Mucosa of stomach (tissue), 1 donor: ENCODE data around the gene POLR1A.

Experiments
- H3K27me3 ChIP-seq: one replicate; pipeline ENCODE4 v1.7.0; 2013; ENCODE audit warnings: mild to moderate bottlenecking, low read length; ENCODE audit not compliant: control insufficient read depth, insufficient read depth
- H3K36me3 ChIP-seq: one replicate; pipeline ENCODE4 v1.7.0; 2013; ENCODE audit warnings: low read length; ENCODE audit not compliant: control insufficient read depth, insufficient read depth
- H3K4me1 ChIP-seq: one replicate; pipeline ENCODE4 v1.7.0; 2013; ENCODE audit warnings: mild to moderate bottlenecking, low read length; ENCODE audit not compliant: control insufficient read depth, insufficient read depth
- H3K4me3 ChIP-seq: one replicate; pipeline ENCODE4 v1.7.0; 2013; ENCODE audit warnings: low read length
- H3K9ac ChIP-seq: one replicate; pipeline ENCODE4 v1.7.0; 2013; ENCODE audit warnings: mild to moderate bottlenecking, low read length, moderate library complexity
- H3K9me3 ChIP-seq: one replicate; pipeline ENCODE4 v1.7.0; 2013; ENCODE audit warnings: mild to moderate bottlenecking, low read length, moderate library complexity; ENCODE audit not compliant: control insufficient read depth
- donor health status: Pancreatic carcinoma.

POLR1A gene

GRCh38 chr2:86134709-86135108 is 29.0 kb upstream of the POLR1A start:
- Histone ChIP-seq H3K9me3 (no peaks in the 10 kb centered on the region), H3K27me3 (no peaks in the 10 kb centered on the region), H3K4me3 (no peak overlapping the region), H3K4me1 (no peaks in the 10 kb centered on the region), H3K9ac (no peak overlapping the region), H3K36me3 (peaks cover 15% of the 10 kb centered on the region)

GRCh38 chr2:86124683-86125082 is 19.0 kb upstream of the POLR1A start:
- H3K9ac ChIP-seq = no peak overlapping the region
- H3K9me3 ChIP-seq = no peaks in the 10 kb centered on the region
- H3K27me3 ChIP-seq = no peaks in the 10 kb centered on the region
- H3K4me1 ChIP-seq = no peaks in the 10 kb centered on the region
- H3K36me3 ChIP-seq = no peaks in the 10 kb centered on the region
- H3K4me3 ChIP-seq = no peak overlapping the region

GRCh38 chr2:86123328-86123925 is 17.7 kb upstream of the POLR1A start:
- Histone ChIP-seq H3K36me3 (no peaks in the 10 kb centered on the region), H3K27me3 (no peaks in the 10 kb centered on the region), H3K9ac (no peak overlapping the region), H3K4me1 (no peaks in the 10 kb centered on the region), H3K4me3 (no peak overlapping the region), H3K9me3 (no peaks in the 10 kb centered on the region)

GRCh38 chr2:86118130-86118529 is 12.4 kb upstream of the POLR1A start:
- no peaks in the 10 kb centered on the region for H3K4me1 ChIP-seq
- H3K27me3 ChIP-seq = no peaks in the 10 kb centered on the region
- no peak overlapping the region for H3K4me3 ChIP-seq
- no peaks in the 10 kb centered on the region for H3K9me3 ChIP-seq
- H3K9ac ChIP-seq = no peak overlapping the region
- peaks cover 5% of the 10 kb centered on the region for H3K36me3 ChIP-seq

- Histone ChIP-seq H3K36me3 (no peaks in the 10 kb centered on the region), H3K4me1 (peaks cover 8% of the 10 kb centered on the region), H3K4me3 (peak overlapping the region; percentile 80), H3K27me3 (no peaks in the 10 kb centered on the region), H3K9ac (peak overlapping the region; percentile 71), H3K9me3 (no peaks in the 10 kb centered on the region)
Observed at GRCh38 chr2:86107031-86107430, 1.3 kb upstream of the POLR1A start.

GRCh38 chr2:86105969-86106945 is 571 bp upstream of the POLR1A start, which contains the start of gene PTCD3:
TSS of gene PTCD3 (plus strand) at chr2:86106235. CDS start at chr2:86106248, 13 bp downstream.
- H3K9ac ChIP-seq = peak within 1 kb of the TSS; percentile 71
- H3K27me3 ChIP-seq = no peaks in the 10 kb centered on the region
- H3K4me3 ChIP-seq = peak within 1 kb of the TSS; percentile 80
- peaks cover 8% of the 10 kb centered on the region for H3K4me1 ChIP-seq
- no peaks in the 10 kb centered on the region for H3K36me3 ChIP-seq
- no peaks in the 10 kb centered on the region for H3K9me3 ChIP-seq

- Histone ChIP-seq H3K4me3 (no peak overlapping the region), H3K27me3 (no peaks in the 10 kb centered on the region), H3K36me3 (no peaks in the 10 kb centered on the region), H3K4me1 (peaks cover 5% of the 10 kb centered on the region), H3K9me3 (no peaks in the 10 kb centered on the region), H3K9ac (no peak overlapping the region)
Observed at GRCh38 chr2:86102157-86102556, 3.5 kb downstream of the POLR1A start.

- no peak overlapping the region for H3K9ac ChIP-seq
- H3K9me3 ChIP-seq = no peaks in the 10 kb centered on the region
- H3K27me3 ChIP-seq = no peaks in the 10 kb centered on the region
- no peaks in the 10 kb centered on the region for H3K36me3 ChIP-seq
- no peaks in the 10 kb centered on the region for H3K4me1 ChIP-seq
- H3K4me3 ChIP-seq = no peak overlapping the region
Observed at GRCh38 chr2:86097913-86098312, 7.8 kb downstream of the POLR1A start.

GRCh38 chr2:86097114-86097896 is 8.4 kb downstream of the POLR1A start:
- Histone ChIP-seq H3K4me1 (no peaks in the 10 kb centered on the region), H3K27me3 (no peaks in the 10 kb centered on the region), H3K9me3 (no peaks in the 10 kb centered on the region), H3K4me3 (no peak overlapping the region), H3K9ac (no peak overlapping the region), H3K36me3 (no peaks in the 10 kb centered on the region)

GRCh38 chr2:86094229-86094628 is 11.5 kb downstream of the POLR1A start:
- no peak overlapping the region for H3K9ac ChIP-seq

GRCh38 chr2:86087936-86088850 is 17.5 kb downstream of the POLR1A start:
- H3K36me3 ChIP-seq = peaks cover 4% of the 10 kb centered on the region
- no peak overlapping the region for H3K4me3 ChIP-seq
- no peaks in the 10 kb centered on the region for H3K9me3 ChIP-seq
- no peaks in the 10 kb centered on the region for H3K27me3 ChIP-seq
- H3K9ac ChIP-seq = no peak overlapping the region
- H3K4me1 ChIP-seq = no peaks in the 10 kb centered on the region

More at GRCh38 chr2:86094229-86094628, 11.5 kb downstream of the POLR1A start:
- no peaks in the 10 kb centered on the region for H3K9me3 ChIP-seq
- no peak overlapping the region for H3K4me3 ChIP-seq
- H3K4me1 ChIP-seq = no peaks in the 10 kb centered on the region
- H3K36me3 ChIP-seq = no peaks in the 10 kb centered on the region
- H3K27me3 ChIP-seq = no peaks in the 10 kb centered on the region
